ENCODE measurements around the gene CCDC88B.

GRCh38 chr11:64314146-64314804 lies 25.7 kb upstream of the CCDC88B start:
- TF ChIP-seq SUZ12 (IDR thresholded peaks at IDR 0.05; ENCODE audit: extremely low read depth, insufficient read depth, insufficient read length) (no peak), YY1 (IDR thresholded peaks at IDR 0.05; ENCODE audit: insufficient read depth, insufficient read length) (no peak), ZNF274 (IDR thresholded peaks at IDR 0.05; ENCODE audit: low read depth, low read length) (no peak)
